ENCODE measurements around the gene HMGXB4.
"Not testable (repeated sequence)": the region's sequence is repeated elsewhere in the genome, so short reads cannot be mapped to it uniquely, and the experiment has no call there.

The HMGXB4 gene

GRCh38 chr22:35257321-35258190 is at the start of gene HMGXB4:
TSS of gene HMGXB4 (plus strand) at chr22:35257493. CDS start at chr22:35262391, 4,898 bp downstream.
- peak; percentile 87 for DNase-seq

GRCh38 chr22:35208003-35208402 is 49.3 kb upstream of the HMGXB4 start:
- DNase-seq, result no peak

- no peak for DNase-seq
Measured at GRCh38 chr22:35209203-35209602, 48.1 kb upstream of the HMGXB4 start.

- DNase-seq, result no peak
Measured at GRCh38 chr22:35212009-35212408, 45.3 kb upstream of the HMGXB4 start.

GRCh38 chr22:35212996-35213395 is 44.3 kb upstream of the HMGXB4 start:
- DNase-seq, result no peak

- no peak for DNase-seq
Measured at GRCh38 chr22:35214968-35215367, 42.3 kb upstream of the HMGXB4 start.

- no peak for DNase-seq
Measured at GRCh38 chr22:35215993-35216392, 41.3 kb upstream of the HMGXB4 start.

GRCh38 chr22:35217527-35217926 is 39.8 kb upstream of the HMGXB4 start:
- DNase-seq, result no peak

GRCh38 chr22:35218079-35218478 is 39.2 kb upstream of the HMGXB4 start:
- DNase-seq, result no peak

GRCh38 chr22:35219012-35219411 is 38.3 kb upstream of the HMGXB4 start:
- DNase-seq, result no peak

- no peak for DNase-seq
Measured at GRCh38 chr22:35220221-35220620, 37.1 kb upstream of the HMGXB4 start.

GRCh38 chr22:35225010-35225409 is 32.3 kb upstream of the HMGXB4 start:
- no peak for DNase-seq

- no peak for DNase-seq
Measured at GRCh38 chr22:35226958-35227647, 30.2 kb upstream of the HMGXB4 start.

- DNase-seq, result no peak
Measured at GRCh38 chr22:35229865-35230264, 27.4 kb upstream of the HMGXB4 start.

- no peak for DNase-seq
Measured at GRCh38 chr22:35230417-35230816, 26.9 kb upstream of the HMGXB4 start.

GRCh38 chr22:35230839-35231584 is 26.3 kb upstream of the HMGXB4 start:
- peak; percentile 6 for DNase-seq

- DNase-seq, result peak; percentile 78
Measured at GRCh38 chr22:35231585-35232084, 25.7 kb upstream of the HMGXB4 start.

GRCh38 chr22:35238749-35239148 is 18.5 kb upstream of the HMGXB4 start:
- DNase-seq, result not testable (repeated sequence)

- not testable (repeated sequence) for DNase-seq
Measured at GRCh38 chr22:35244507-35244906, 12.8 kb upstream of the HMGXB4 start.

- DNase-seq, result no peak
Measured at GRCh38 chr22:35250156-35250555, 7.1 kb upstream of the HMGXB4 start.

- no peak for DNase-seq
Measured at GRCh38 chr22:35253946-35254345, 3.3 kb upstream of the HMGXB4 start.

- no peak for DNase-seq
Measured at GRCh38 chr22:35257002-35257320, 332 bp upstream of the HMGXB4 start.
